Stimulated activated CD4-positive, alpha-beta T cell treated with anti-CD3 and anti-CD28 coated beads, TNF-alpha, amount 100 ng/mL, for 24 hours (primary cell): ENCODE results near the gene SLC6A20.
"Not testable (repeated sequence)": the region's sequence is repeated elsewhere in the genome, so short reads cannot be mapped to it uniquely, and the experiment has no call there.

Source experiments
- DNase-seq, 3 experiments: peaks; one replicate each; pipeline ENCODE4 v3.0.0-alpha.2; 2020; ENCODE audit warnings: low read depth in 3 of 3

Gene SLC6A20

DNA sequence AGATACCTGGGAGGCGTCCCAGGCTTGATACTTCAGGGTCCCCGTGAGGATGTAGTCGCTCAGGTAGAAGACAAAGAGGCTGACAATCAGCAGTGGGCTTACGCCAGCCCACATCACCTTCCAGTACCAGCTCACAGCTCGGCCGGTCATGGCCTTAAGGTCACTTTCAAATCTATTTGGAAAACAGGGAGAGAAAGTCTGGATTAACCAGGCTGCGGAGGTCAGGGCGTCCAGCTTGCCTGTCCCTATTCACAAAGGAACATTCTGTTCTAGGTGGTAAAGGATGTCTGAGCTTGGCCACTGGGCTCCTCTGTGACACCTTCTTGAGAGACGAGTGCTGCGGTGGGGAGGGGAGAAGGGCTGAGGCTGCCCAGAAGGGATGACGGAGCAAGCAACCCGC is 36.5 kb downstream of the SLC6A20 start:
- DNase-seq = no peak

GRCh38 chr3:45758871-45759270 is 37.5 kb downstream of the SLC6A20 start:
- DNase-seq = no peak

DNA sequence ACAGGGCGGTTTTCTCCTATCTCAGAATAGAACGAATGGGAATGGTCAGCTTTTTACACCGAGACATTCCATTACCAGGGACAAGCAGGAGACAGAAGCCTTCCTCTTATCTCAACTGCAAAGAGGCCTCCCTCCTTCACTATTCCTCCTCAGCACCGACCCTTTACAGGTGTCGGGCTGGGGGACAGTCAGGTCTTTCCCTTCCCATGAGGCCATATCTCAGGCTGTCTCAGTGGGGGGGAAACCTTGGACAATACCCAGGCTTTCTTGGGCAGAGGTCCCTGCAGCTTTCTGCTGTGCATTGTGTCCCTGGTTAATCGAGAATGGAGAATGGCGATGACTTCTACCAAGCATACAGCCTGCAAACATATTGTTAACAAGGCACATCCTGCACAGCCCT is 39.2 kb downstream of the SLC6A20 start:
- DNase-seq = not testable (repeated sequence)

DNA sequence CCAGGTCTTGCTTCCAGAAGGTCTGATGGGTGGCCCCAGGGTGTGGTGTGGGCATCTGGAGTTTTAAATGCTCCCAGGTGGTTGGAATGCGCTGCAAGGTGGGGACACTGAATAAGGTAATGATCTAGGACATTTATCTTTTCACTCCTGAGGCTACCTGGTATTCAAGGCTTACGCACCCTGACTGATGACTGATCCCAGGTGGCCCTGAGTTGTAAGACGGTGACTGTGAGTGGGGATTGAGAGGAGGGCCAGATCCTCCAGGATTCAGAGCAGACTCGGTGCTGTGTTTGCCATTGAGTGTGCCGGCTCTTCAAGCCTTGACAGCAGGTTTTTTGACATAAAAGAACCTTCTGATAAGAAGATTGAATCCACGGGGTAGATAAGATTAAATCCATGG is 40.3 kb downstream of the SLC6A20 start:
- DNase-seq = no peak

DNA sequence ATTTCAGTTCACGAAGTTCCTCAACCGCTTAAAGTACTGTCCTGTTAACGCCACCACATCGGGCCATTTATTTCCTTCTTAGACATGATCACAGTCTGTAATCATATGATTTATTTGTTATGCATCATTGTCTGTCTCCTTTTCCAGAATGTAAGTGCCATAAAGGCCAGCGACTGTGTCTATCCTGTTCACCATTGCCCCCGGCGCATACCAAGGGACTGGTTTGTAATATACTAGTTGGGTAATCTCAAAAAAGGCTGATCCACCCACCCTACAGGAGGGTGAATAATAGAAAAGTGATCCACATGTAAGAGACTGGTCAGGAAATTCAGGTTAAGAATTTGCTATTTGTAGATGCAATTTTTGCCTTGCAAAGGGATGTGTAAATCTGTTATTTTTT is 41.9 kb downstream of the SLC6A20 start:
- DNase-seq = no peak

DNA sequence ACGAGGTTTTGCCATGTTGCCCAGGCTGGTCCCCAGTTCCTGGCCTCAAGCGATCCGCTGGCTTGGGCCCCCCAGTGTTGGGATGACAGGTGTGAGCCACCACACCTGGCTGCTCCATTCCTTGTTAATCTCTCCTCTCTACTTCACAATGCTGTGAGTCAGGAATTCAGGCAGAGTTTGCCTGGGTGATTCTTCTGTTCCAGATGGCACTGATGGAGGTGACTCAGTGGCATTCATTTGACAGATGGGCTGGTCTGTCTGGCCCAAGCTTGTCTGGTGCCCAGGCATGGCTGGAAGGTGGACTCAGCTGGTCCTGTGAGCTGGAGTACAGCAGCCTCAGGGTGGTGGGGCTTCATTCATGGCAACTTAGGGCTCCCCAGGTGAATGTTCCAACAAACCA is 43.2 kb downstream of the SLC6A20 start:
- DNase-seq = no peak

DNA sequence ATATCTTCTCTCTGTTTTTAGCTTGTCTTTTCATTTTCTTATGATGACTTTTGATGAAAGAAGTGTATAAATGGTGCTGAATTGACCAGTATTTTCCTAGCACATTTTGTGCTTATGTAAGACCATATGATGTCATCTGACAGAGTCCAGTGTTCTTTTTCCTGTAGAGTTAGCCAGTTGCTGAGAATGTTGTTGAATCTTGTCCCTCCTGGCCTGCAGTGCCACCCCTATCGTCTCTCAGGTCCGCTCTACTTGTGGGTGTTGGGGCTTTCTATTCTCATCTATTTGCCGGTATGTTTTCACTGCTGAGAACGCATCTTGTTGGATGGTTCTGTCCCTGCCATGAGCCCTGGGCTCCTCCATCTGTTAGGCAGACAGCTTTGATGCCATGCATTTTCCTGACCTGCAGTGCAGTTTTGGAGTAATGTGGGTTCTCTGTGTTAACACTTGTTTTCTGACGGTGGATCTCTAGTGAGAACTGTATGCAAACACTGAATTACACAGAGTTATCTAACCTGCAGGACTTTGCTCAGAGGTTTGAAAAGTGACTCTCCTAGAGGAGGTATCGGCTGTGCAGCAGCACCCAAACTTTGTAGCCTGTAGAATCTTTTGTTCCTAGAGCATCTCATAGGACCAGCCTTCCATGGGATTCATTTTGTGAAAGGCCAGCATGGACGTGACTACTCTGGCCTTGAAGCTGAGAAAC is 44.6 kb downstream of the SLC6A20 start:
- no peak for DNase-seq

DNA sequence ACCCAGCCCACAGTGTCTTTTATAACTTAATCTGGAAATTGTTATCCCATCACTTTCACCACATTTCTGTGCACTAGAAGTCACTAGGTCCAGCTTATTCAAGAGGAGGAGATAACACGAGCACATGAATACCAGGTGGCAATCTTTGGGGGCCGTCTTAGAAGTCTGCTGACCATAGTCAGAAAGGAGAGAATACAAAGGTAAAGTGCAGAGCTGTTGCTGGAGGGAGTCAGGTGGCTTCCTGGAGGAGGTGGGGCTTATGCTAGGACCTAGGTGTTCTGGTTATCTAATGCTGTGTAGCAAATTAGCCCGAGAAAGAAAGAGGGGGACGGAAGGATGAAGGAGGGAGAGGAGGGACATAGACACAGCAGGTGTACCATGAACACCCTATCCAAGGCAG is 46.5 kb downstream of the SLC6A20 start:
- DNase-seq = no peak

- DNase-seq = not testable (repeated sequence)
These were observed 47.2 kb downstream of the SLC6A20 start for GRCh38 chr3:45749036-45749600.

DNA sequence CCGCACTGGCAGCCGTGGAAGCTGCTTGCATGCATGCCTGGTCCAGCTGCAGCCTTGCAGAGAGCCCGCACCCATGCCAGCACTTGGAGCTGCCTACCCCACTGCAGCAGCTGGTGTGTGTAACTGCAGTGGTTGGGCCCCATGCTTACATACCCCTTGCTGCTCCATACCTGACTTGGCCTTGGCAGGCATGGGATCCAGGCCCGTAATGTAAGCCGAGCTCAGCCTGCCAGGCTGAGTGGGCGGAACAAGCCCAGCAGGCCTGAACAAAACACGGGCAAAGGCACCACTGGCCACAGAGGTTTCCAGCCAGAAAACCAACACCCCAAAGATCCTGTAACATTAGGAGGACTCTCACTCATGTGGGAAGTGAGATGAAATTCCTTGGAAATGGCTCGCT is 48.3 kb downstream of the SLC6A20 start:
- DNase-seq = no peak

- no peak for DNase-seq
These were observed 49.3 kb downstream of the SLC6A20 start for GRCh38 chr3:45746777-45747622.

DNA sequence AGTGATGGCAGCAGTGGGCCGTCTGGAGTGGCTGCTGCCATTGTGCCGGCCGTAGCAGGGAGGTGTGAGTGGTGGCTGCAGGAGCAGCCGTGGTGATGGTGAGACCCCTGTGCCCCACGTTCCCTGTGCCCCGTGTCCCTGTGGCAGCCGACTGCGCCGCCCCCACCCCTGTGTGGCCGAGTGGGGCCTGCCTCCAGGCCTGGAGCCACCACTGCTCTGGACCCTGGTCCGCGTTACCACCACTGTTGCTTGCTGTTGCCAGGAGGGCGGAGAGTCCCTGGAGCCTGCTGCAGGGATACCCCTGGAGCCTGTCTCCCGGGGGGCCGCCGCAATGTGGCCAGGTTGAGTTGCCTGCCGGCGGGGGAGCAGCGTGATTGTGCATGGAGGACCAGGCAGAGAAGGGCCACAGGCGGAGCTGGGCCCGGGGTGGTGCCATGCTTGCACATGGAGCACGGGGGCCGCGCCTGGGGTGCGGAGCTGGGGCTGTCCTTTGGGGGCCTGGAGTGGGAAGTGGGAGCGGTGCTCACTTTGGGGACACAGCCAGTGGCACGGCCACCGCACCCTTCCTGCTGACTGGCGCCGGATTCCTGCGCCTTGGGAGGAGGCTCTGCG is 50.1 kb downstream of the SLC6A20 start:
- DNase-seq = no peak

DNA sequence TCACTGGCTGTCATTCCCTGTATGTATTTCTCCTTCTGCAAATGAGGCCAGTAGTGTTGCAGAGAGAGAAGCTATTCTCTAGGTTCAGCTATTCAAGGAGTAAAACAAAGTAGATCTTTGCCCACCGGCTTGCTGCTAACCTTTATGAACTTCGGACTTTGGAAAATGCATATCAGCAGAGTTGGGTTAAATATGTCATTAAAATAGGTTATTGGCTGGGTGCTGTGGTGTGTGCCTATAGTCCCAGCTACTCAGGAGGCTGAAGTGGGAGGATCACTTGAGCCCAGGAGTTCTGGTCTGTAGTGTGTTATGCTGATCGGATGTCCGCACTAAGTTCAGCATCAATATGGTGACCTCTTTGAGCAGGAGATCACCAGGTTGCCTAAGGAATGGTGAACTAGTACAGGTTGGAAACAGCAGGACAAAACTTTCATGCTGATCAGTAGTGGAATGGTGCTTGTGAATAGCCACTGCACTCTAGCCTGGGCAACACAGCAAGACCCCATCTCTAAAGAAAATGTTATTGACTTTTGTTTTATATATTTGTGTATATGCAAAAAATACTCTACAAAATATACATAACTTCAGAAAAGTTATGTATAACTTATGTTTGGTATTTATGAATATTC is 53.8 kb downstream of the SLC6A20 start:
- DNase-seq = no peak

GRCh38 chr3:45741742-45742460 is 54.4 kb downstream of the SLC6A20 start:
- DNase-seq = no peak

GRCh38 chr3:45741247-45741646 is 55.1 kb downstream of the SLC6A20 start:
- DNase-seq = no peak

GRCh38 chr3:45739991-45740390 is 56.3 kb downstream of the SLC6A20 start:
- no peak for DNase-seq

- no peak for DNase-seq
These were observed 59.1 kb downstream of the SLC6A20 start for GRCh38 chr3:45737234-45737633.

GRCh38 chr3:45736707-45737106 is 59.6 kb downstream of the SLC6A20 start:
- no peak for DNase-seq

DNA sequence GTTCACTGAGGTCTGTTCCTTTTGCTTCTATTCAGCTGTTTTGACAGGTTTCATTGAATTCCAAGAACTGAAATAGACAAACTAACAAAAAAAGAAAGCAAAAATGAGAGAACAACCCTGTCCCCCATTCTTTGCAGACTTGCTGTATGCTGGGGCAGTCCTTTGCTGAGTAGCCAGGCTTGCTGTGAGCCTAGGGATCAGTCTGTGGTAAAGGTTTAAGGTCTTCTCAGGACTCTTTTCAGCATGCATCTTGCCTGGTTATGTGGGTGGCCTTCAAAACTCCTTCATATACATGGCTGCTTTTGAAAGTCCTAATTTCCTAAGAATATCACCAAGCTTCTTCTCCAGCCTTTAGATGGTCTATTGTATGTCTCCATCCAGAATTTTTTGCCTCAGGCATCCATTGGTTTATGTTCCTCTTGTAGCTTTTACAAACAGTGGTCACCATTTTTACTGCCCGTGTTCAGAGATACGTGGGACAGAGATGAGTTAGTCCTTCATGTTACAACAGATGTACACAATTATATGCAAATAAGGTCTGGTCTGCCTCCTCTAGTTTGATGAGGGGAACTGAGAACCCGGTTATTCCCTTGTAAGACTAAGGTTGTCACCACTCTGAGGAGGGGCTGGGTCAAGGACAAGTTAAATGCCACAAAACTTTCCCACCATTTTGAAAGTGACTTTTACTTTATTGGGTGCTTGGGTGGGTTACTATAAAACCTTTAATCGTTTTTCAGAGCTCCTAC is 65.8 kb downstream of the SLC6A20 start:
- no peak for DNase-seq

- no peak for DNase-seq
These were observed 66.7 kb downstream of the SLC6A20 start for GRCh38 chr3:45729614-45730013.

DNA sequence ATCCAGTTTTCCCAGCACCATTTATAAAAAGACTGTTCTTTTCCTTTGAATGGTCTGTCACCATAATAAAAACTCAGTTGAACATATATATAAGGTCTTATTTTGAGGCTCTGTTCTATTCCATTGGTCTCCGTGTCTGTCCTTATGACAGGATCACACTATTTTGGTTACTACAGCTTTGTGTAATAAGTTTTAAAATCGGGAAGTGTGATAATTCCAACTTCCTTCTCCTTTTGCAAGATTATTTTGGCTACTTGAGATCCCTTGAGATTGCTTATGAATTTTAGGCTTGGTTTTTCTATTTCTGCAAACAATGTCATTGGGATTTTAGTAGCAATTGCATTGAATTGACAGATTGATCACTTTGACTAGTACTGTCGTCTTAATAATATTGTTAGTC is 71.4 kb downstream of the SLC6A20 start:
- no peak for DNase-seq
